NCI-H1694 (cell line): ENCODE results near the gene VPS29.
"Not testable (repeated sequence)": the region's sequence is repeated elsewhere in the genome, so short reads cannot be mapped to it uniquely, and the experiment has no call there.

Experiments
- DNase-seq: peaks from one replicate; lab custom pipeline; 2025; lab: John Stamatoyannopoulos, UW

VPS29 gene

GRCh38 chr12:110520876-110521712, 19.2 kb upstream of the VPS29 start:
- DNase-seq = not testable (repeated sequence)

GRCh38 chr12:110518014-110518413, 16.1 kb upstream of the VPS29 start:
- DNase-seq = not testable (repeated sequence)

GRCh38 chr12:110516995-110517394, 15.1 kb upstream of the VPS29 start:
- no peak for DNase-seq

- no peak for DNase-seq
These were observed 12.5 kb upstream of the VPS29 start for GRCh38 chr12:110514363-110514762.

GRCh38 chr12:110513842-110514241, 11.9 kb upstream of the VPS29 start:
- no peak for DNase-seq

GRCh38 chr12:110508071-110508586, 6.2 kb upstream of the VPS29 start:
- DNase-seq = no peak

GRCh38 chr12:110505332-110505731, 3.4 kb upstream of the VPS29 start:
- no peak for DNase-seq

GRCh38 chr12:110503432-110503831, 1.5 kb upstream of the VPS29 start:
- DNase-seq = no peak

- peak; percentile 1 for DNase-seq
These were observed 536 bp downstream of the VPS29 start for GRCh38 chr12:110501399-110501751.

GRCh38 chr12:110498984-110499706, 2.8 kb downstream of the VPS29 start:
- no peak for DNase-seq

GRCh38 chr12:110475426-110475825, 26.5 kb downstream of the VPS29 start:
- no peak for DNase-seq

- DNase-seq = peak; percentile 94
These were observed 33.5 kb downstream of the VPS29 start, which contains the start of the genes FAM216A and GPN3 for GRCh38 chr12:110468214-110469048. TSS of gene FAM216A (plus strand) at chr12:110468845. CDS start at chr12:110468876, 31 bp downstream. TSS of gene GPN3 (minus strand) at chr12:110468257. CDS start at chr12:110468203, 54 bp downstream.

- no peak for DNase-seq
These were observed 34.1 kb downstream of the VPS29 start for GRCh38 chr12:110467847-110468213.

GRCh38 chr12:110466791-110467190, 35.1 kb downstream of the VPS29 start:
- no peak for DNase-seq

- not testable (repeated sequence) for DNase-seq
These were observed 36.1 kb downstream of the VPS29 start for GRCh38 chr12:110465765-110466164.

- DNase-seq = no peak
These were observed 36.9 kb downstream of the VPS29 start for GRCh38 chr12:110465024-110465423.

- not testable (repeated sequence) for DNase-seq
These were observed 40.7 kb downstream of the VPS29 start for GRCh38 chr12:110461189-110461588.

- no peak for DNase-seq
These were observed 43.2 kb downstream of the VPS29 start for GRCh38 chr12:110458756-110459155.

GRCh38 chr12:110453569-110454296, 48.2 kb downstream of the VPS29 start:
- DNase-seq = no peak

GRCh38 chr12:110451263-110451662, 50.6 kb downstream of the VPS29 start:
- DNase-seq = no peak

- peak; percentile 88 for DNase-seq
These were observed 52.0 kb downstream of the VPS29 start, which contains the start of gene ARPC3 for GRCh38 chr12:110449799-110450497. TSS of gene ARPC3 (minus strand) at chr12:110450337. CDS start at chr12:110450260, 77 bp downstream.
